GM19193 (cell line): ENCODE data around the gene RPL35A.

ENCODE experiments used
- POLR2A ChIP-seq: IDR thresholded peaks from 4 replicates; pipeline ENCODE4 v1.6.1; 2011; ENCODE audit not compliant: insufficient read depth, insufficient read length; ENCODE audit errors: extremely low read depth

RPL35A gene

DNA sequence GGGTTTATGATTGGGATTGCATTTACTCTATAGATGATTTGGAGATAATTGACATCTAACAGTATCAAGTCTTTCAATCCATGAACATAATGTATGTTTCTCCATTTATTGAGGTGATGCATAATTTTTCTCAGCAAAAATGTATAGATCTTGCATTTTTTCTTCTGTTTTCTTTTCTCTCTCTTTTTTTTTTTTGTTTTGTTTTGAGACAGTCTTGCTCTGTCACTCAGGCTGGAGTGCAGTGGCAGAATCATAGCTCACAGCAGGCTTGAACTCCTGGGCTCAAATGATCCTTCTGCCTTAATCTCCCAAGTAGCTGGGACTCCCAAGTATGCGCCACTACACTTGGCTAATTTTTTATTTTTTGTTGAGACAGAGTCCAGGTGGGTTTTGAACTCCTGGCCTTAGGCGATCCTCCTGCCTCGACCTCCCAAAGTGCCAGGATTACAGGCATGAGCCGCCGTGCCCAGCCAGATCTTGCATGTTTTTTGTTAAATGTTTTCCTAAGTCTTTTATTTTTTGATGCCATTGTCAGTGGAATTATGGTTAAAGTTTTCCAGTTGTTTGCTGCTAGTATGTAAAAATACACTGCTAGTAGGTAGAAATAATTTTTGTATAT, 13.1 kb downstream of the RPL35A start:
- no peak for TF ChIP-seq POLR2A

DNA sequence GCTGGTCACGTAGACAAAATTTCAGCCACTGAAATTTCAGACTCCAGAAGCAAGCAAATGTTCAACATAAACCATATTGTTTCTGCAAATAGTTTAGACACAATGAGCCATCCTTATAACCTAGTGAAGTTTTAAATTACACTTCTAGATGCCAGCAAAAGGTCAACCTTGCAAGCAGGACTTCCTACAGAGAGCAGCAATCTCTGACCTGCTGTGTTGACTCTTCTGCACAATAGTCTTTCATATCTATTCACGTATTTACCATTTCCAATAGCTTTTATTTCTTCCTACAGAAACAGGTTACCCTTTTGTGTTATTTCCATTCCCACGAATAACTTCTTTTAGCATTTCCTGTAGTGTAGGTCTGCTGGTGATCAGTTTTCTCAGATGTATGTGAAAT, 20.6 kb downstream of the RPL35A start:
- no peak for TF ChIP-seq POLR2A

DNA sequence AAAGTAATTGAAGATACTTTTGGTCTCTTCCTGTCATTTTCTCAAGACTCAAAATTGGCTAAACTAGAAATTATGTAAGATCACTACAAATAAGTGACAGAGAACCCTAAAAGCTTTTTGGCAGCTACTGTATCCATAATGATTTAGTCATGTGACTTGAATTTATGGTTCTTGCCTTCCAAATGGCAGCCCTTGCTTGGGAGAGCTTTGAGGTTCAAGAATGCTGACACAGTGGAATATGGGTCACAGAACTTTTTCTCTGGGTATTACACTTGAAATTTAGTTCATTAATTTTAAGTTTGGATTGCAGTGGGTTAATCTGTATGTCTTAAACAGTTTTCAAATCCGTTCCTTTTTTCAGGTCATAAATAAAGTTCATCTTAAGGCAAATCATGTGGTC, 24.0 kb downstream of the RPL35A start:
- no peak for TF ChIP-seq POLR2A

DNA sequence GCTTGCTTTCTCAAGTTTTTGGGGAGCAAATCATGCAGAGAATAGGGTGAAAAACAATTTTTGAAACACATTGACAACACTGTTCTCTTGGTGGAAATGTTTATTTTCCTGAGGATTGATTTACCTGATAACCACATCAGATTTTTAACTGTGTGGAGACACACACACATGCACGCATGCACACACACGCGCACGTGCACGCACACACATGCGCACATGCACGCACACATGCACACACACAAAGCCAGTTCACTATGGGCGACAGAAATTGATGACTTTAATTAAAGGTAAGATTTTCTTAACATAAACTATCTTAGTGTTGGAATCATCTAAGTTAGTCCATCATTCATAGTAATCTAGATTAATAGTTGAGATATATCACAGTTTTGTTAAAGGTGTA, 25.3 kb downstream of the RPL35A start:
- TF ChIP-seq POLR2A, result no peak

DNA sequence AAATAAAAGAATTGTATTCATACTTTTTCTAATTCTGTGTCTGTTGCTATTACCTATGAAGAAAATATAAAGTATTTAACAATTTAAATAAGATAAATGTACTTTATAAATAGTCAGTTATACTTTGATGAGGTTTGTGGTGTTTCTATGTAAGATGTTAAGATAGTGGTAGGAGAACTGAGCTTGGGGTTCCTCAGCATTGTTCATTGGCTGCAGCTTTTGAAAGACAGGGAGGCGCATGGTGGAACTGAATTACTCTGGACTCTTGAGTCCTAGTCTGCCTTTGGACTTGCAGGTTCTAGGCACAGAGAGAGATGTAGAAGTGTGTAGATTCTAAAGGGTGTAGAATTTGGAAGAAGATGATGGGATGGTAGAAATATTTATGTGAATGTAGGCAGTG, 33.1 kb downstream of the RPL35A start:
- TF ChIP-seq POLR2A, result no peak

DNA sequence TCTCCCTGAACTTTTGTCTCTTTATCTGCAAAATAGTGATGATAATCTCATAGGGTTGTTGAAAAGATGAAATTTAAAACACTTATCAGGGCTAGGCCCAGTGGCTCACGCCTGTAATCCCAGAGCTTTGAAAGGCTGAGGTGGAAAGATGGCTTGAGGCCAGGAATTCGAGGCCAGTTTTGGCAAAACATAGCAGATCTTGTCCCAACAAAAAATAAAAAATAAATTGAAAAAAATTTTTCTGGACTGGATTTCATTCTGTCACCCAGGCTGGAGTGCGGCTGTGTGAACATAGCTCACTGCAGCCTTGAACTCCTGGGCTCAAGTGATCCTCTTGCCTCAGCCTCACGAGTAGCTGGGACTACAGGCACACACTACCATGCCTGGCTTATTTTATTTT, 39.7 kb downstream of the RPL35A start:
- no peak for TF ChIP-seq POLR2A

DNA sequence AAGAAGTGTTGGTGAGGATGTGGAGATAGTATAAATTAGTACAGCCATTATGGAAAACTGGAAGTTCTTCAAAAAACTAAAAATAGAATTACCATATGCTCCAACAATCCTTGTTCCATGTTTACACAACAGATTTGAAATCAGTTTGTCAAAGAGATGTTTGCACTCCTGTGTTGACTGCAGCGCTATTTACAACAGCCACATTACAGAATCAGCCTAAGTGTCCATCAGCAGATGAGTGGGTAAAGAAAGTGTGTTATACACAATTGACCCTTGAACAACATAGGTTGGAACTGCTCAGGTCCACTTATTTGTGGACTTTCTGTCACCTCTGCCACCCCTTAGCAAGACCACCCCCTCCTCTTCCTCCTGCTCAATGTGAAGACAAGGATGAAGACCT, 44.7 kb downstream of the RPL35A start:
- TF ChIP-seq POLR2A, result no peak

DNA sequence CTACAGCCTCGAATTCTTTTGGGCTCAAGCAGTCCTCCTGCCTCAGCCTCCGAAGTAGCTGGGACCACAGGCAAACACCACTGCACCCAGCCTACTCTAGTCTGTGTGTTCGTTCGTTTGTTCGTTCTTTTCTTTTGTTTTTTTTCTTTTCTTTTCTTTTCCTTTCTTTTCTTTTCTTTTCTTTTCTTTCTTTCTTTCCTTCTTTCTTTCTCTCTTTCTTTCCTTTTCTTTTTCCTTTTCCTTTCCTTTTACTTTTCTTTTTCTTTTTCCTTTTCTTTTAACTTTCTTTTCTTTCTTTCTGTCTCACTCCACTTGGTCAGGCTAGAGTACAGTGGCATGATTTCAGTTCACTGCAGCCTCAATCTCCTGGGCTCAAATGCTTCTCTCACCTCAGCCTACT, 46.9 kb downstream of the RPL35A start:
- TF ChIP-seq POLR2A, result no peak

DNA sequence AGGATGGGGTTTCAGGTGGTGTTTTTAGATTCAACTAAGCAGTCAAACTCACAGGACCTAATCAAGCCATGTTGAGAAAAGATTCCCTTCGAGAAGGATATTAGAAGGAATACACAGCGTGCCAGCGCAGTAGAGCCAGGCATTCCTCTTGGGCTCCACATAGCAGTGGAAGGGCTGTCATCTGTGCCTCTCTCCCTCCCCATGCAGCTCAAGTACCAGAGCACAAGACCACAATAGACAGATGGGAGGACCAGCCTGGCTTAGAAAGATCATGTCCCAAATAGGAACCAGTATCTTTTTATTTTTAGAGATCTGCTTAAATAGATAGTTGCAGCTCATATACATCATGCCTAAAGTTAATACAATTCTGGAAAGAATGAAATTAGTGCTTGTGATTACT, 47.9 kb downstream of the RPL35A start:
- TF ChIP-seq POLR2A, result no peak
